Measurements from ENCODE around the gene CLCN7.

The CLCN7 gene, protein sequence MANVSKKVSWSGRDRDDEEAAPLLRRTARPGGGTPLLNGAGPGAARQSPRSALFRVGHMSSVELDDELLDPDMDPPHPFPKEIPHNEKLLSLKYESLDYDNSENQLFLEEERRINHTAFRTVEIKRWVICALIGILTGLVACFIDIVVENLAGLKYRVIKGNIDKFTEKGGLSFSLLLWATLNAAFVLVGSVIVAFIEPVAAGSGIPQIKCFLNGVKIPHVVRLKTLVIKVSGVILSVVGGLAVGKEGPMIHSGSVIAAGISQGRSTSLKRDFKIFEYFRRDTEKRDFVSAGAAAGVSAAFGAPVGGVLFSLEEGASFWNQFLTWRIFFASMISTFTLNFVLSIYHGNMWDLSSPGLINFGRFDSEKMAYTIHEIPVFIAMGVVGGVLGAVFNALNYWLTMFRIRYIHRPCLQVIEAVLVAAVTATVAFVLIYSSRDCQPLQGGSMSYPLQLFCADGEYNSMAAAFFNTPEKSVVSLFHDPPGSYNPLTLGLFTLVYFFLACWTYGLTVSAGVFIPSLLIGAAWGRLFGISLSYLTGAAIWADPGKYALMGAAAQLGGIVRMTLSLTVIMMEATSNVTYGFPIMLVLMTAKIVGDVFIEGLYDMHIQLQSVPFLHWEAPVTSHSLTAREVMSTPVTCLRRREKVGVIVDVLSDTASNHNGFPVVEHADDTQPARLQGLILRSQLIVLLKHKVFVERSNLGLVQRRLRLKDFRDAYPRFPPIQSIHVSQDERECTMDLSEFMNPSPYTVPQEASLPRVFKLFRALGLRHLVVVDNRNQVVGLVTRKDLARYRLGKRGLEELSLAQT

GRCh38 chr16:1474796-1475551 lies at the start of gene CLCN7:
TSS of gene CLCN7 (minus strand) at chr16:1475028. CDS start at chr16:1474974, 54 bp downstream.
- TF ChIP-seq POLR2A (IDR thresholded peaks at IDR 0.05; ENCODE audit: low read depth, low read length) = peak; percentile 73
- no peak for FAIRE-seq
- peak; percentile 97 for DNase-seq (ENCODE audit: insufficient read length, low spot score)

DNA sequence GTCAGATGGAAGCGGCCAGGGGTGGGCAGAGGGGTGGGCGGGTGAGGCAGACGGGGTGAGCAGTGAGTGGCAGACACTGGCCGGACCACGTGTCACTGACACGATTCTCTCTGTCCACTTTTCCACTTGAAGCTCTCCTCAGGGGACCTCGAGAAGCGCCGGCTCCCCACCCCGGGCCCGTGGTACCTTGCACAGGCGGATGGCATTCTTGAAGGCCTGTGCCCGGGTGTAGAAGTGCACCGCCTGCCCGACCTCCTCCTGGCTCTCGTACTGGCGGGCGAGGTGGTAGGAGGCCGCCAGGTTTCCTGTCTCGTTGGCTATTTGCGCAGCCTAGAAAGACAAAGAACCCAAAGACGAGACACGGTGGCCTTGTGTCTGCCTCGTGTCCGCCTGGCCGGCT lies 49.5 kb upstream of the CLCN7 start:
- DNase-seq (ENCODE audit: insufficient read length, low spot score) = no peak
- TF ChIP-seq POLR2A (IDR thresholded peaks at IDR 0.05; ENCODE audit: low read depth, low read length) = no peak
- no peak for FAIRE-seq

DNA sequence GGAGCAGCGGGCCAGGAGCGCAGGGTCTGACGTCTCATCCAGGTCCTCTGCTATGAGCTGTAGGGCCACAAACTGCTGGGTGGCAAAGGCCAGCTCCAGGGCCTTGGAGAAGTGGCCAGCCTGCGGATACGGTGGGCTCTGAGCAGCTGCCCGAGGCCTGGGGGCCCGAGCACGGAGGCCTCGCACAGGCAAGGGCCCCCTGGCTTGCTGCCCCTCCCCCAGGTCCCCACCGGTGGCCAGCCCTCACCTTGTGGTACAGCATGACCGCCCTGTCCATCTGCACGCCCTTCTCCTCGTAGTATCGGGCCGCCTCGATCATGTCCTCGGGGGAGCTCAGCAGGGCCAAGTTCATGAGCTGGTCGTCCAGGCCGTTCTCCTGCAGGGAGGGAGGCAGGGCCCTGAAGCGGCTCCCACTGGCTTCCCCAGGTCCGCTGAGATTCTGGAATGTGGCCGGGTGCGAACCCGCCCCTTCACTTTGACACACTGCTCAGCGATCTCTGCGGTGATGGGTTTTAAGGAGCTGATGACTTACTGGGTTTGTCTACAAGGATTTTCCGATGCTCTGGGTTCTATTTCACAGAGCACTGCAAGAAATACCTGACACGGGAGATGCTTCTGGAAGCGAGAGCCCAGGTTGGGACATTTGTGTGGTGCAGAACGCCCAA lies 48.9 kb upstream of the CLCN7 start:
- TF ChIP-seq POLR2A (IDR thresholded peaks at IDR 0.05; ENCODE audit: low read depth, low read length) = no peak
- no peak for FAIRE-seq
- no peak for DNase-seq (ENCODE audit: insufficient read length, low spot score)

DNA sequence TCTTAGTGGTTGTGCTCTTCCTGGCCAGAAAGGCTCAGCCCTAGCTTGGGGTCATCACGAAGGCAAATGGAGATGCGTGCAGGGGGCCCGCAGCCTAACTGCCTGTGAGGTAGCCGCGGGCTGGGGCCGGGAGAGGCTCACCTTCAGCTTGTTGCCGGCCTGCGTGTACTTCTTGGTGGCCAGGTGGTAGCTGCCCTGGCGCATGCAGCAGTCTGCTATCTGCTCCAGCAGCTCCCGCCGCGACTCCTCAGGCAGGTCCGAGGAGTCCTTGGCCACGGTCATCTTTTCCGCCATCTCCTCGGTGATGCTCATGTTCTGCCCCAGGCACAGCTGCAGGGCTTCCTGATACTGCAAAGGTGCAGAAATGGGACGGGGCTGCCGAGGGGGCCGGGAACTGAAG lies 45.6 kb upstream of the CLCN7 start:
- no peak for TF ChIP-seq POLR2A (IDR thresholded peaks at IDR 0.05; ENCODE audit: low read depth, low read length)
- no peak for DNase-seq (ENCODE audit: insufficient read length, low spot score)
- FAIRE-seq = no peak

DNA sequence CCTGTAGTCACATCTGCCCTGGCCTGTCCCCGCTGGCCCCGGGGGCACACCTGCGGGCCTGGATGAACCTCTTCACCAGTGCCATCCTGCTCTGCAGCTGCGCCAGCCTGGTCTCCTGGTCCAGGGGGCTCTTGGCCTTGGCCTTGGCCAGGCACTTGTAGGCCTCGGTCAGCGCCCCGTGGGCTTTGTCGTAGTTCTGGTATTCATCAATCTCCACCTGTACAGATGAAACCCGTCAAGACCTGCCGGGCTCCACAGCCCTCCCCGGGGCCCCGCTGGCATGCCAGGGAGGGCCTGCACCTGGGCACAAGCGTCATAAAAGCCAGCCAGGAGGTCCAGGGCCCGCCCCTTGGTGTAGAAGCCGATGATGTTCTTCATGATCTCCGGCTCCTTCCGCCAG lies 45.0 kb upstream of the CLCN7 start:
- FAIRE-seq (no peak), DNase-seq (ENCODE audit: insufficient read length, low spot score) (no peak)
- TF ChIP-seq POLR2A (IDR thresholded peaks at IDR 0.05; ENCODE audit: low read depth, low read length) = no peak

GRCh38 chr16:1518626-1519135 lies 43.9 kb upstream of the CLCN7 start:
- DNase-seq (ENCODE audit: insufficient read length, low spot score) = no peak
- TF ChIP-seq POLR2A (IDR thresholded peaks at IDR 0.05; ENCODE audit: low read depth, low read length) = no peak
- FAIRE-seq = no peak

DNA sequence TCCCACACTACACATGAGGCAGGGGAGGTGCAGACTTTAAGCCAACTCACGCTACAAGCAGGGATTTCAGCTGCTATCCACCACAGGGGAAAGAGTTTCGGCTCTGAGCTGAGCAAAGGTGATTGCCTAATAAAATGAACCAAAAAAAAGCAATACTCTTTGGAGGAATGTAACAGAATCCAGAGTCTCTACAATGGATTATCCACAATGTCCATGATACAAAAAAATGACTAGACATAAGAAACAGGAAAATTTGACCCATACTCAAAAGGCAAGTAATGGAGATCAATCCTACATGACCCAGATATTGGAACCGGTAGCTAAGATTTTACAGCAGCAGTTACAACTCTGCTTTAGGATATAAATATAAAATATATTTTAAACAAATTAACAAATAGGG lies 39.7 kb upstream of the CLCN7 start:
- no peak for DNase-seq (ENCODE audit: insufficient read length, low spot score)
- TF ChIP-seq POLR2A (IDR thresholded peaks at IDR 0.05; ENCODE audit: low read depth, low read length) = no peak
- FAIRE-seq = no peak

DNA sequence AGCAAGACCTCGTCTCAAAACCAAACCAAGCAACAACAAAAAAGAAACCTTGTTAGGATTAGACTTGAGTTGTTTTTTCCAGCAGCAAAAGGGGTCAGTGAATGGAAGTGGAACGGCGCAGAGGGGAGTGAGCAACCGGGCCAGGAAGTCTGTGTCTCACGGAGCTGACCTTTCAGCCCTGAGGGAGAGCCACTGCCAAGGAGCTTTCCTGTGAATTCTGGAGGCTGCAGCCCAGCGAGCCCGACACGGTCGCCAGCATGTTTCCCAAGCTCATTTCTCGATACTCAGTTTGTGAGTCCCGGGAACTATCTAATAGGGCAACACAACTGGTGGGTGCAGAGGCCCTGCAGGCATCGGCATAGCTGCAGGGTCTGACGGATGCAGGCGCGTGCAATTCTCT lies 37.9 kb upstream of the CLCN7 start:
- no peak for FAIRE-seq
- TF ChIP-seq POLR2A (IDR thresholded peaks at IDR 0.05; ENCODE audit: low read depth, low read length) = no peak
- no peak for DNase-seq (ENCODE audit: insufficient read length, low spot score)

DNA sequence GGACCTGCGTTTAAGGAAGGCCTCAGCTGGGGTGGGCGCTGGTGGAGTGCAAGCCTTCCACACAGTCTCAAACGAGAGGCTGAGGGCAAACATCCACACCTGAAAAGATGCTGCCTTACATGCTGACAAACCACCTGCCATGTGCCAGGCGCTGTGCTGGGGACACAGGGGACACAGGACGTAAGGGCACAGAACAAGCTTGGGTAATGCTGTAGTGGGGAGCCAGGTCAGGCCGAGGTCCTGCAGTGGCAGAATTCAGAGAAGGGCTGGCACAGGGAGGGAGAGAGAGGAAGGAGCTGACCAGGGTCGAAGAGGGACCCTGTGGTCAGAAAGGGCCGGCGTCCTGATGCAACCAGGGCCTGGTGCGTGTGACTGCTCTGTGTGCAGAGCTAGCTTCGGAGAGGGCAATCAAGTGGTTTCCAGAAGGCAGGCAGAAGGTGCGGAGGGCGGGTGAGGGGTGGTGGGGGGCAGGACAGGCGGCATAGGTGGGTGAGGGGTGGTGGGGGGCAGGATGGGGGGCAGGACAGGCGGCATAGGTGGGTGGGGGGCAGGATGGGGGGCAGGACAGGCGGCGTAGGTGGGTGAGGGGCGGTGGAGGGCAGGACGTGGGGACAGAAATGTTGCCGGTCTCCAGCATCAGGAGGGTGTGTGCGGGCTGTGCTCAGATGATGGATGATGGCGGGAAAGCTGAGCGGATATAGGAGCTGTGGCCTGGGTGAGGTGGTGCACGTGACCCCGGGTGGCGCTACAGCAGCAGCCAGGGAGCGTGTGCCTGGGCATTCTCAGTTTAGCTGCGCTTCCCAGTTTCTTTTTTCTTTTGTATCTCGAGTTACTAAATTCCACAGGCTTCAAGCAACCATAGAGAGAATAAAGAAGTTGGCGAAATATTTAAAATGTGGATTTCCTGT lies 37.1 kb upstream of the CLCN7 start:
- TF ChIP-seq POLR2A (IDR thresholded peaks at IDR 0.05; ENCODE audit: low read depth, low read length) = no peak
- no peak for DNase-seq (ENCODE audit: insufficient read length, low spot score)
- FAIRE-seq = no peak

GRCh38 chr16:1510941-1511351 lies 36.1 kb upstream of the CLCN7 start:
- TF ChIP-seq POLR2A (IDR thresholded peaks at IDR 0.05; ENCODE audit: low read depth, low read length) = no peak
- FAIRE-seq = no peak

DNA sequence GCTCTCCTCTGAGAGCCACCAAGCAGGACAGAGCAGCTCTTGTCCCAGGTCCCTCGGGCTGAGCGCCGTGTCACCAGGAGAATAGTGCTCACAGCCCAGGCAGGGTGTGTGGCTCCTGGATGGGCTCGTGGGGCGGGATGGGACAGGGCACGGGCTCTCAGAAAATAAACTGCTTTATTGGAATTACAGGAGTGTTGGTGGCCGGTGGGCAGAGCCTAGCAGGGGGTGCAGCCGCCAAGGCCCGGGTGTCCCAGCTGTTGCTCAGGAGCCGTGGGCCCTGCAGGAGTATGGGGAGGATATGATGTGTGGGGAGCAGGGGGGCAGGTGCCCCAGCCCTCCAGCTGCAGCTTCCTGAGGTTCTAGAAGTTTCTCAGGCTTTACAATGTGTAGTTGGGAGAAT lies 35.4 kb upstream of the CLCN7 start:
- no peak for TF ChIP-seq POLR2A (IDR thresholded peaks at IDR 0.05; ENCODE audit: low read depth, low read length)
- DNase-seq (ENCODE audit: insufficient read length, low spot score) = no peak
- no peak for FAIRE-seq

More at GRCh38 chr16:1510941-1511351, 36.1 kb upstream of the CLCN7 start:
- no peak for DNase-seq (ENCODE audit: insufficient read length, low spot score)

All from H54 (cell line).